ENCODE data around the gene FMN1. TPM values are rescaled to one million over a fixed set of nuclear protein-coding genes. Genes with fewer than 3 reads are reported as not detected.

FMN1 gene
- total and polyA plus RNA-seq, 5 donors from 2014 or later: 0.32 to 8.9 (median 0.36) TPM; not detected in 2

DNA sequence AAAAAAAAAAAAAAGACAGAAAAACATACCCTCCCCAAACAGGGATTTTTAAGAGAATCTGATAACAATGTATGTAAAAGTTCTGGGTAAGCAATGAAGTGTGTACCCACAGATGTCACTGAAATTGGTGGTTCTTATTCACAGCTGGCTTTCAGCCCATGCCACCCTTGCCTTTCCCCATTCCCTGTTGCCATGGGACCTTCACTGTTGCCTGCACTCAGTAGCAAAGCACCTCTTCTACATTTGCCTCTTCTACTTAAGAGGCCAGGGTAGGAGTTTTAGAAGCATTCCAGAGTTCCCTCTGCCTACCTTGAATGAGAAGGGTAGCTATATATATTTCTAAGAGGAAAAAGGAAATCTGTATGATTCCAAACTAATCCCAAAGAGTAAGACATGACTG is 57.4 kb downstream of the FMN1 start:
- no peaks in the 10 kb centered on the region for H3K9me3 ChIP-seq (ENCODE audit: control insufficient read depth in 2 of 2, low read length in 2 of 2)
- H3K27me3 ChIP-seq (ENCODE audit: control insufficient read depth, insufficient read depth, low read length): no peaks in the 10 kb centered on the region
- DNase-seq (no peak), ATAC-seq (ENCODE audit: low read depth in 2 of 2) (no peak)
- peaks cover 2% of the 10 kb centered on the region for H3K4me1 ChIP-seq (ENCODE audit: control insufficient read depth, insufficient read depth, low read length, poor library complexity, severe bottlenecking)
- no peaks in the 10 kb centered on the region for H3K36me3 ChIP-seq (ENCODE audit: control insufficient read depth, insufficient read depth, low read length)
- no peaks in the 10 kb centered on the region for H3K9me3 Mint-ChIP-seq
- no peak overlapping the region for H3K4me3 ChIP-seq (ENCODE audit: low read depth, low read length)
- no peaks in the 10 kb centered on the region for H3K27me3 Mint-ChIP-seq
- H3K27ac Mint-ChIP-seq: no peak overlapping the region
- H3K4me3 Mint-ChIP-seq: no peak overlapping the region
- no peak overlapping the region for H3K27ac ChIP-seq (ENCODE audit: insufficient read depth, low read length, poor library complexity, severe bottlenecking)
- H3K4me1 Mint-ChIP-seq: peaks cover 0 to 2% (median 0%) of the 10 kb centered on the region in 4 donors
- H3K36me3 Mint-ChIP-seq: no peaks in the 10 kb centered on the region

DNA sequence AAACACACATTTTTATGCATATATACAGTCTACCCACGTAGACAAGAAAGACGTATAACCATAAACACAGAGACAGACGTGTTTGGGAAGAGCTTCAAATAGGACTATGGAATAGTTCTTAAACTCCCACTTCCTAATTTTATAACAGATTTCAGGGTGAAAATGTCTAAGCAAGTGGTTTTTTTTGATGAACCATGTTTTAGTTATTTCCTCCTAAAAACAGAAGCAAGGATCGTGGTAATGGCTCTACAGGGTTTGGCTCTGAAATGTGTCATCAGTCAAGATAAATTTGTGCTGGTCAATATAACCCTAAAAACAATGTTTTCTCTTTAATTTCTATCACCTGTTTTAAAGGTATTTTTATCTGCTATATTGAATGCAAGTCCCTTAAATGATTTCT is 58.2 kb downstream of the FMN1 start:
- H3K27me3 Mint-ChIP-seq: no peaks in the 10 kb centered on the region
- Histone ChIP-seq H3K36me3 (ENCODE audit: control insufficient read depth, insufficient read depth, low read length) (no peaks in the 10 kb centered on the region), H3K4me3 (ENCODE audit: low read depth, low read length) (no peak overlapping the region), H3K27ac (ENCODE audit: insufficient read depth, low read length, poor library complexity, severe bottlenecking) (no peak overlapping the region), H3K27me3 (ENCODE audit: control insufficient read depth, insufficient read depth, low read length) (no peaks in the 10 kb centered on the region), H3K4me1 (ENCODE audit: control insufficient read depth, insufficient read depth, low read length, poor library complexity, severe bottlenecking) (peaks cover 2% of the 10 kb centered on the region), H3K9me3 (ENCODE audit: control insufficient read depth in 2 of 2, low read length in 2 of 2) (no peaks in the 10 kb centered on the region)
- no peak overlapping the region for H3K27ac Mint-ChIP-seq
- no peaks in the 10 kb centered on the region for H3K9me3 Mint-ChIP-seq
- no peak for ATAC-seq (ENCODE audit: low read depth in 2 of 2)
- no peak overlapping the region for H3K4me3 Mint-ChIP-seq
- H3K36me3 Mint-ChIP-seq: no peaks in the 10 kb centered on the region
- no peak for DNase-seq
- H3K4me1 Mint-ChIP-seq: peaks cover 0 to 2% (median 0%) of the 10 kb centered on the region in 4 donors

DNA sequence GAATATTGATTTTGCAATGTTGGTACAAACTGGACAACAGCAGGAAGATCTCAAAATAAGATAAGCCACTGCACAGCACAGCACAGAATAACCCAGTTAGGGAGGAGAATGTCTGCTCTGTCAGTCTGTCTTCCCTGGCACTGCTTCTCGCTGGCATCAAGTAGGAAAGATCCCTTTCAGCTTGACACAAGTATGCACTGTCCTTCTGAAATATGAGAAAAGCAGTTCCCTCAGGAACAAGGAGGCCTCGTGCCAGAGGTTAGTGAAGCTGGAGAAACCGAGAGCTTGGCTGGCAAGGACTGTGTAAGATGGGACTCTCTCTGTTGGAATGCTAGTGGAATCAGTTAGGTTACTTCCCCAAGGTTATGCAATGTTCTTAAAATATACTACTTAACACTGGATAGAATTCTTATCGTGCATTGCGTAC is 59.1 kb downstream of the FMN1 start:
- Mint-ChIP-seq H3K4me1 (peaks cover 0 to 2% (median 0%) of the 10 kb centered on the region in 4 donors), H3K4me3 (no peak overlapping the region), H3K36me3 (no peaks in the 10 kb centered on the region), H3K9me3 (no peaks in the 10 kb centered on the region), H3K27ac (no peak overlapping the region), H3K27me3 (no peaks in the 10 kb centered on the region)
- no peak overlapping the region for H3K4me3 ChIP-seq (ENCODE audit: low read depth, low read length)
- ATAC-seq (ENCODE audit: low read depth in 2 of 2) (no peak), DNase-seq (no peak)
- no peaks in the 10 kb centered on the region for H3K36me3 ChIP-seq (ENCODE audit: control insufficient read depth, insufficient read depth, low read length)
- peaks cover 2% of the 10 kb centered on the region for H3K4me1 ChIP-seq (ENCODE audit: control insufficient read depth, insufficient read depth, low read length, poor library complexity, severe bottlenecking)
- H3K9me3 ChIP-seq (ENCODE audit: control insufficient read depth in 2 of 2, low read length in 2 of 2): no peaks in the 10 kb centered on the region
- H3K27me3 ChIP-seq (ENCODE audit: control insufficient read depth, insufficient read depth, low read length): no peaks in the 10 kb centered on the region
- H3K27ac ChIP-seq (ENCODE audit: insufficient read depth, low read length, poor library complexity, severe bottlenecking): no peak overlapping the region

DNA sequence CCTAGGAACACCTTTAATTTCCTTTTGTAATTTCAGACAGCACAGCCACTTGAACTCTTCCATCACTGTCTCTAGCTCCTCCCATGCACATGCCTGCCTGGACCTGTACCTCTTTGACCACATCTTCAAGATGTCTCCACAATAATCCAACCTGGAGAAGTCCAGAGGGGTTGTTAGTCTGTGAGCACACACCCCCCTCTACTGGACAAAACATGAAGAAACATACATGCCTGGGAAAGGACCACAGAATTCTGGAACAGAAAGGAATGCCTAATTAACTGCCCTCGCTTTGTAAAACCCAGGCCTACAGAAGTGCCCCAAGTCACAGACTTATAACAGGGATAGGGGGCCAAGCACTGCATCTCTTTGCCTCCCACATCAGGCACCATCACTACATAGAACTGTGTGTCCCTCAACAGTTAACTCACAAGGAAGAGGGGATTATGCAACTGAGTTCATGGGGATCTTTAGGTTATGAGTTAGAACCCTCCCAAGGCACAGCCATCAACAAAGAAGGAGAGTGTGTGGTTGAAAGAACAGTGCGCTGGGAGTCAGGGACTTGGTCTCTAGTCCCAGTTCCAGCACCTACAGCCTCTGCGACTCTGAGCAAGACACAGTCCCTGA is 61.7 kb downstream of the FMN1 start:
- H3K36me3 Mint-ChIP-seq: no peaks in the 10 kb centered on the region
- Histone ChIP-seq H3K36me3 (ENCODE audit: control insufficient read depth, insufficient read depth, low read length) (no peaks in the 10 kb centered on the region), H3K9me3 (ENCODE audit: control insufficient read depth in 2 of 2, low read length in 2 of 2) (no peaks in the 10 kb centered on the region), H3K4me1 (ENCODE audit: control insufficient read depth, insufficient read depth, low read length, poor library complexity, severe bottlenecking) (peaks cover 2% of the 10 kb centered on the region), H3K27me3 (ENCODE audit: control insufficient read depth, insufficient read depth, low read length) (no peaks in the 10 kb centered on the region), H3K4me3 (ENCODE audit: low read depth, low read length) (no peak overlapping the region), H3K27ac (ENCODE audit: insufficient read depth, low read length, poor library complexity, severe bottlenecking) (no peak overlapping the region)
- H3K9me3 Mint-ChIP-seq: peaks cover 0 to 1% (median 0%) of the 10 kb centered on the region in 7 donors
- H3K27me3 Mint-ChIP-seq: no peaks in the 10 kb centered on the region
- DNase-seq (peak in 2 of 3 donors; percentile 10 to 16), ATAC-seq (ENCODE audit: low read depth in 2 of 2) (no peak)
- peak overlapping the region in 2 of 3 donors; percentile 21 to 52 for H3K27ac Mint-ChIP-seq
- H3K4me3 Mint-ChIP-seq: no peak overlapping the region
- peaks cover 0 to 1% (median 0%) of the 10 kb centered on the region in 4 donors for H3K4me1 Mint-ChIP-seq

DNA sequence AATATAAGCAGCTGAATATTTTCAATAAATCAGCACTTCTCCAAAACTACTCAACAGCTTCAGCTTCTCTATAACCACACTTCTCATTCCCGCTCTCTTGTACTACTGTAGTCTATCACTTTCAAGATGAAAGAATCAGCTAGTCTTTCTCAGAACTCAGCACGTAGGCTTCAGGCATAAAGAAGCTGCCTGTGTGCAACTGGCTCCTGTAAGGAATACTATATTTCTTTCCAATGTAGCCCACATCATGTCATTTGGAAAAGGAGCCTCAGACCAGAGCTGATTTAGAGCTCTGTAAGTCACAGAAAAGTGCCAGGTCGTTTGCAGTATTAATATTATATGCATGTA is 62.3 kb downstream of the FMN1 start:
- no peaks in the 10 kb centered on the region for H3K27me3 ChIP-seq (ENCODE audit: control insufficient read depth, insufficient read depth, low read length)
- H3K27ac Mint-ChIP-seq: peak overlapping the region in 1 of 3 donors; percentile 53
- H3K27ac ChIP-seq (ENCODE audit: insufficient read depth, low read length, poor library complexity, severe bottlenecking): no peak overlapping the region
- H3K4me1 ChIP-seq (ENCODE audit: control insufficient read depth, insufficient read depth, low read length, poor library complexity, severe bottlenecking): peaks cover 2% of the 10 kb centered on the region
- H3K4me3 Mint-ChIP-seq: no peak overlapping the region
- peaks cover 0 to under 1% (median 0%) of the 10 kb centered on the region in 4 donors for H3K4me1 Mint-ChIP-seq
- H3K36me3 ChIP-seq (ENCODE audit: control insufficient read depth, insufficient read depth, low read length): no peaks in the 10 kb centered on the region
- no peaks in the 10 kb centered on the region for H3K9me3 ChIP-seq (ENCODE audit: control insufficient read depth in 2 of 2, low read length in 2 of 2)
- H3K4me3 ChIP-seq (ENCODE audit: low read depth, low read length): no peak overlapping the region
- no peak for DNase-seq
- ATAC-seq (ENCODE audit: low read depth in 2 of 2): no peak
- no peaks in the 10 kb centered on the region for H3K36me3 Mint-ChIP-seq
- peaks cover 0 to 2% (median 0%) of the 10 kb centered on the region in 7 donors for H3K9me3 Mint-ChIP-seq
- H3K27me3 Mint-ChIP-seq: no peaks in the 10 kb centered on the region

DNA sequence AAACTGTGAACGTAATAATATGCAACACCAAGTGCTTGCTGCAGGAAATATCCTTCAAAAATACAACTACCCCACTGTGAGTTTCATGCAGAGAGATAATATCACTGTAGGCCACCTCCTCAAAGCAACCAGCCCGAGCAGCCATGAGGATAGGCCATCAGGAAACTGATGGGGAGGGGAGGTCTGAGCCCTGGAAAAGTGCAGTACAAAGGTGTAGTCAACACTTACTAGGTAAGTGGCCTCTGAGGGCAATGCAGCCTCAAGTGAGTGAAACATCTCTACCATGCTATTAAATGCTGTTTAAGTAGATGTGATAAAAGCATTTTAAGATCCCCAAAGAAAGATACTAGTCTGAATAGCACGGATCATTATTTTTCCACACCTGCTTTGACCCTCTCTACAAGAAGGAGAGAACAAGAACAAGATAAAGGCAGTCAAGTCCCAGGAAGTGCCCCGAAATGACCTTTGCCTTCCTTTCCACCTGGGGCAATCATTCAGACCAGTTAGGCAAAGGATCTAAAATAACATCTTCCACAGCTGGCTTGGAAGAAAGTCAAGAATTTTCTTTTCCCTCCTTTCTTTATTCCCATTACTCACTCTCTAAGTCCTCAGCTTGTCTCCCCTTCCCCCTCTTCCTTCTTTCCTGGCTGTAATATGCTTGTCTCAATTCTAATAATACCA is 62.8 kb downstream of the FMN1 start:
- Histone ChIP-seq H3K27ac (ENCODE audit: insufficient read depth, low read length, poor library complexity, severe bottlenecking) (no peak overlapping the region), H3K9me3 (ENCODE audit: control insufficient read depth in 2 of 2, low read length in 2 of 2) (no peaks in the 10 kb centered on the region), H3K27me3 (ENCODE audit: control insufficient read depth, insufficient read depth, low read length) (no peaks in the 10 kb centered on the region), H3K4me3 (ENCODE audit: low read depth, low read length) (no peak overlapping the region), H3K36me3 (ENCODE audit: control insufficient read depth, insufficient read depth, low read length) (no peaks in the 10 kb centered on the region), H3K4me1 (ENCODE audit: control insufficient read depth, insufficient read depth, low read length, poor library complexity, severe bottlenecking) (peaks cover 2% of the 10 kb centered on the region)
- peaks cover 0 to 2% (median 0%) of the 10 kb centered on the region in 7 donors for H3K9me3 Mint-ChIP-seq
- ATAC-seq (ENCODE audit: low read depth in 2 of 2): no peak
- DNase-seq: no peak
- H3K4me3 Mint-ChIP-seq: no peak overlapping the region
- H3K27ac Mint-ChIP-seq: peak overlapping the region in 1 of 3 donors; percentile 53
- no peaks in the 10 kb centered on the region for H3K27me3 Mint-ChIP-seq
- H3K36me3 Mint-ChIP-seq: no peaks in the 10 kb centered on the region
- peaks cover 0 to 6% (median 2%) of the 10 kb centered on the region in 4 donors for H3K4me1 Mint-ChIP-seq

DNA sequence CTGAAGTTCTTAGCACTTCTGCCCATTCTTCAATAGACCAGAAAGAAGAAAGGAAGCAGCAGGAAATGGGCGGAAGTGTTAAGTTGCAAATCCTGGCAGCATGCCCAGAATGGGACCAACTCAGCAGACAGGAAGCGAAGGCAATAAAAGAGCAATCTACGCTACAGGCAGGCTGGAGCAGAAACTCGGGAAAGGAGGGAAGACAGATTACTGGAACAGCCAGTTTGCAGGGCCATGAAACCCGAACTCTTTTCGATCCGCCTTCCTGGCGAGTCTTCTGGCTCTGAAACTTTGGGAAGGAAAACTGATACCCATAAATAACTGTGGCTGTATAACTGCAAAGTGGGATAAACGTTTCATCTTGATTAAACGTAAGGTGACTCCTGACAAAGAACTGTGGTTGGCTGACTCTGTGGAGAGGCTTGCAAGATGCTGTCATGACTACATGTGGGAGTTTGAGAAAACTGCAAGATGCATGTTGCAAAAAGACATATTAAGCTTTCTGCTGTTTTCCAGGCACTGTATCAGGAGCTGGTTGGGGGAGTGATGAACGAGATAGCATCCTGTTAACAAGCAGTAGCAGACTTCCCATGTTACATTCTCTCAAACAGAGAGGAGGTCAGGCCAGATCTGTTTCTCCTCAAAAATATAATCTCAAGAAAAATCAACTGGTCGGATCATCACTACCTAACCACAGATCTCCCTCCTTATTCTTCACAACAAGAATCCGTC is 67.8 kb downstream of the FMN1 start:
- Mint-ChIP-seq H3K27ac (peak overlapping the region in 1 of 3 donors; percentile 83), H3K4me3 (peak overlapping the region in 2 of 4 donors; percentile 22 to 67), H3K36me3 (no peaks in the 10 kb centered on the region), H3K27me3 (peaks cover 5% of the 10 kb centered on the region), H3K4me1 (peaks cover 4 to 20% (median 14%) of the 10 kb centered on the region in 4 donors), H3K9me3 (peaks cover 0 to 2% (median 0%) of the 10 kb centered on the region in 7 donors)
- Histone ChIP-seq H3K36me3 (ENCODE audit: control insufficient read depth, insufficient read depth, low read length) (no peaks in the 10 kb centered on the region), H3K4me3 (ENCODE audit: low read depth, low read length) (no peak overlapping the region), H3K4me1 (ENCODE audit: control insufficient read depth, insufficient read depth, low read length, poor library complexity, severe bottlenecking) (peaks cover 7% of the 10 kb centered on the region), H3K27me3 (ENCODE audit: control insufficient read depth, insufficient read depth, low read length) (no peaks in the 10 kb centered on the region), H3K9me3 (ENCODE audit: control insufficient read depth in 2 of 2, low read length in 2 of 2) (no peaks in the 10 kb centered on the region), H3K27ac (ENCODE audit: insufficient read depth, low read length, poor library complexity, severe bottlenecking) (no peak overlapping the region)
- DNase-seq (peak in 2 of 3 donors; percentile 27 to 30), ATAC-seq (ENCODE audit: low read depth in 2 of 2) (peak; percentile 58 to 66)

Data from CD4-positive, CD25-positive, alpha-beta regulatory T cell (primary cell).